Loucy (cell line): ENCODE measurements around the gene CCDC88A.

Source experiments
- CTCF ChIP-seq: fragments of 200-600 bp; sonication (generic); conservative IDR thresholded peaks from 2 replicates; pipeline ENCODE4 v1.5.1; 2014; ENCODE audit warnings: mild to moderate bottlenecking, antibody characterized with exemption, low read length
- EZH2phosphoT487 ChIP-seq: fragments of 200-600 bp; IDR thresholded peaks from 2 replicates; pipeline ENCODE4 v1.6.1; 2018; ENCODE audit warnings: antibody characterized with exemption, mild to moderate bottlenecking, moderate library complexity, borderline replicate concordance

DNA sequence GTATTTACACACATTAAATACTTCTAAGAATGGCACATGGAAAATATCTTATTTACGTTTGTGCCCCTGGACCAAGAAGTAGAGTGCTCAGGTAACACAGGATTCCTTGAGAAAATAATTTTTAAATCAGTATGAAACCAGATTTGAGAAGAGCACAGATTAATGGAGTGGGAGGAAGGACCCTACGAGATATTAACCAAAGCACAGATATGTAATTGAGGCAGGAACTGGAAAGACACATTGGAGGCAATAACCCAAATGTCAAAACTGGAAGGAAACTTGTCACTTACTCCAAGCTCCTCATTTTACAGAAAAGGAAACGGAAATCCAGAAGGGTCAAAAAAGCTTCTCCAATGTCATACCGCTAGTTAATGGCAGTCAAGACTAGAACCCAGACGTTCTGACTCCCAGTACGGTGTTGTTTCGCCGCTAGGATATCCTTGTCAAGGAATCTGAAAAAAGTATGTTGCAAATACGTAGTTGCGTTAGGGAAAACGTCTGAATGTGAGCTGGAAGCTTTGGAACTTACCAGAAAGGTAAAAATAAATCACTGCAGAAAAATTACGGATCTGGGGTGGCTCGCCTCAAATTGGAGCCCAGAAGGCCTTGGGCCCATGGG, 151.3 kb downstream of the CCDC88A start:
- TF ChIP-seq CTCF (no peak), EZH2phosphoT487 (no peak)
